T-helper 17 cell (primary cell): ENCODE results near the gene TEKT3. TPM values are rescaled to one million over a fixed set of nuclear protein-coding genes. Genes with fewer than 3 reads are reported as not detected.

Source experiments
- total RNA-seq, 4 donors: library from RNA in 2 of 4; stranded (reverse) in 2 of 4; gene quantifications; one replicate each; pipeline ENCODE4 v1.2.3 and lab custom pipeline; 2022 to 2026

TEKT3 gene
- total RNA-seq, 2 donors from 2014 or later, result not detected

Other genes with a start within 250 kb of the TEKT3 start
- gene PMP22, start 76.3 kb downstream of the TEKT3 start, total RNA-seq, result not detected
- 1 to 10 TPM; 5.0 to 8.3 TPM for gene CDRT4, start 126.0 kb upstream of the TEKT3 start, total RNA-seq
- gene TVP23C, start 221.9 kb upstream of the TEKT3 start, total RNA-seq, result 10 to 100 TPM; 18.2 to 21.8 TPM